Loucy (cell line): ENCODE measurements around the gene ACADVL.

ENCODE experiments used
- H2AFZ ChIP-seq: fragments of 200-600 bp; sonication (generic); 2 replicates; pipeline ENCODE4 v1.6.0; 2016; ENCODE audit warnings: antibody characterized with exemption, mild to moderate bottlenecking, low read length, moderate library complexity
- H3F3A ChIP-seq: fragments of 200-600 bp; 2 replicates; pipeline ENCODE4 v1.6.0; 2016; ENCODE audit warnings: antibody characterized with exemption, low read depth, mild to moderate bottlenecking
- H3K27me3 ChIP-seq: fragments of 200-600 bp; sonication (generic); 2 replicates; pipeline ENCODE4 v1.6.1; 2014; ENCODE audit warnings: low read length, mild to moderate bottlenecking; ENCODE audit not compliant: insufficient read depth, poor library complexity, severe bottlenecking
- H3K36me3 ChIP-seq: fragments of 200-600 bp; sonication (generic); 2 replicates; pipeline ENCODE4 v1.6.1; 2016; ENCODE audit warnings: low read length; ENCODE audit not compliant: insufficient read depth
- H3K4me1 ChIP-seq: fragments of 200-600 bp; sonication (generic); 2 replicates; pipeline ENCODE4 v1.5.1; 2014; ENCODE audit warnings: low read length, mild to moderate bottlenecking; ENCODE audit not compliant: insufficient read depth, poor library complexity, severe bottlenecking
- H3K4me2 ChIP-seq: fragments of 200-600 bp; sonication (generic); 2 replicates; pipeline ENCODE4 v1.6.0; 2014; ENCODE audit warnings: antibody characterized with exemption, low read length, low read depth, mild to moderate bottlenecking; ENCODE audit not compliant: poor library complexity, severe bottlenecking
- H3K4me3 ChIP-seq: fragments of 200-600 bp; sonication (generic); 2 replicates; pipeline ENCODE4 v1.5.1; 2014; ENCODE audit warnings: low read length, mild to moderate bottlenecking, mixed read lengths; ENCODE audit not compliant: poor library complexity, severe bottlenecking
- H3K79me2 ChIP-seq: fragments of 200-600 bp; sonication (generic); 2 replicates; pipeline ENCODE4 v1.6.1; 2014; ENCODE audit warnings: low read length; ENCODE audit not compliant: insufficient read depth
- H3K9ac ChIP-seq: fragments of 200-600 bp; sonication (generic); 2 replicates; pipeline ENCODE4 v1.6.0; 2014; ENCODE audit warnings: mild to moderate bottlenecking, low read depth, low read length, moderate library complexity; ENCODE audit not compliant: poor library complexity, severe bottlenecking
- H3K9me2 ChIP-seq: fragments of 200-600 bp; sonication (generic); replicated peaks from 2 replicates; pipeline ENCODE4 v1.6.1; 2016; ENCODE audit warnings: low read depth, low read length, mixed read lengths
- H3K9me3 ChIP-seq: fragments of 200-600 bp; sonication (generic); 2 replicates; pipeline ENCODE4 v1.6.1; 2014; ENCODE audit warnings: mild to moderate bottlenecking, antibody characterized with exemption, low read length, low read depth; ENCODE audit not compliant: insufficient read depth
- H4K20me1 ChIP-seq: fragments of 200-600 bp; sonication (generic); 2 replicates; pipeline ENCODE4 v1.6.0; 2014; ENCODE audit warnings: antibody characterized with exemption, low read length, mild to moderate bottlenecking; ENCODE audit not compliant: insufficient read depth, poor library complexity, severe bottlenecking
- CTCF ChIP-seq: fragments of 200-600 bp; sonication (generic); conservative IDR thresholded peaks from 2 replicates; pipeline ENCODE4 v1.5.1; 2014; ENCODE audit warnings: mild to moderate bottlenecking, antibody characterized with exemption, low read length
- EZH2phosphoT487 ChIP-seq: fragments of 200-600 bp; IDR thresholded peaks from 2 replicates; pipeline ENCODE4 v1.6.1; 2018; ENCODE audit warnings: antibody characterized with exemption, mild to moderate bottlenecking, moderate library complexity, borderline replicate concordance

The ACADVL gene

GRCh38 chr17:7196651-7197401 is 22.9 kb upstream of the ACADVL start:
- no peak overlapping the region for H3K4me3 ChIP-seq
- H3F3A ChIP-seq: no peaks in the 10 kb centered on the region
- H3K4me2 ChIP-seq: no peak overlapping the region
- H4K20me1 ChIP-seq: no peaks in the 10 kb centered on the region
- TF ChIP-seq CTCF: no peak
- H3K36me3 ChIP-seq: peaks cover 39% of the 10 kb centered on the region; the same call in 1 of the 2 replicates
- no peaks in the 10 kb centered on the region for H3K9me3 ChIP-seq
- H3K79me2 ChIP-seq: no peaks in the 10 kb centered on the region
- H3K27me3 ChIP-seq: no peaks in the 10 kb centered on the region
- H3K4me1 ChIP-seq: no peaks in the 10 kb centered on the region
- H3K9me2 ChIP-seq: no peaks in the 10 kb centered on the region
- H3K9ac ChIP-seq: no peak overlapping the region
- H2AFZ ChIP-seq: no peak overlapping the region

- H3K27me3 ChIP-seq: no peaks in the 10 kb centered on the region
- no peak overlapping the region for H3K9ac ChIP-seq
- H3K79me2 ChIP-seq: no peaks in the 10 kb centered on the region
- no peaks in the 10 kb centered on the region for H3K9me3 ChIP-seq
- no peak overlapping the region for H3K4me2 ChIP-seq
- TF ChIP-seq CTCF: no peak
- no peak for TF ChIP-seq EZH2phosphoT487
- no peaks in the 10 kb centered on the region for H3K9me2 ChIP-seq
- no peaks in the 10 kb centered on the region for H3F3A ChIP-seq
- H3K4me3 ChIP-seq: no peak overlapping the region
- H4K20me1 ChIP-seq: peaks cover 2% of the 10 kb centered on the region
- H3K4me1 ChIP-seq: no peaks in the 10 kb centered on the region
- H2AFZ ChIP-seq: no peak overlapping the region
- H3K36me3 ChIP-seq: peaks cover 28% of the 10 kb centered on the region; the same call in 1 of the 2 replicates
These were observed 16.3 kb upstream of the ACADVL start for GRCh38 chr17:7203391-7203790.

- H2AFZ ChIP-seq: no peak overlapping the region
- H3K4me2 ChIP-seq: no peak overlapping the region
- no peaks in the 10 kb centered on the region for H3K27me3 ChIP-seq
- no peaks in the 10 kb centered on the region for H3K9me3 ChIP-seq
- H3K9me2 ChIP-seq: no peaks in the 10 kb centered on the region
- no peaks in the 10 kb centered on the region for H3K79me2 ChIP-seq
- TF ChIP-seq EZH2phosphoT487 (no peak), CTCF (no peak)
- H3K4me1 ChIP-seq: no peaks in the 10 kb centered on the region
- H4K20me1 ChIP-seq: peaks cover 2% of the 10 kb centered on the region
- H3K9ac ChIP-seq: no peak overlapping the region
- H3K36me3 ChIP-seq: peaks cover 28% of the 10 kb centered on the region; the same call in 1 of the 2 replicates
- no peak overlapping the region for H3K4me3 ChIP-seq
- no peaks in the 10 kb centered on the region for H3F3A ChIP-seq
These were observed 15.4 kb upstream of the ACADVL start for GRCh38 chr17:7204336-7204735.
